OCI-LY3 (cell line): ENCODE data around the gene POU6F2.

ENCODE experiments used
- EZH2phosphoT487 ChIP-seq: fragments of 200-600 bp; shearing (Covaris generic); IDR thresholded peaks from 2 replicates; pipeline ENCODE4 v1.6.1; 2018; ENCODE audit warnings: antibody characterized with exemption, mixed run types, low read depth
- TF ChIP-seq, protein P1 (sequence below): fragments of 200-600, 300-600 bp; sonication (generic); IDR thresholded peaks from 2 replicates; pipeline ENCODE4 v1.5.1; 2014; ENCODE audit warnings: antibody characterized with exemption, low read length, low read depth

DNA sequence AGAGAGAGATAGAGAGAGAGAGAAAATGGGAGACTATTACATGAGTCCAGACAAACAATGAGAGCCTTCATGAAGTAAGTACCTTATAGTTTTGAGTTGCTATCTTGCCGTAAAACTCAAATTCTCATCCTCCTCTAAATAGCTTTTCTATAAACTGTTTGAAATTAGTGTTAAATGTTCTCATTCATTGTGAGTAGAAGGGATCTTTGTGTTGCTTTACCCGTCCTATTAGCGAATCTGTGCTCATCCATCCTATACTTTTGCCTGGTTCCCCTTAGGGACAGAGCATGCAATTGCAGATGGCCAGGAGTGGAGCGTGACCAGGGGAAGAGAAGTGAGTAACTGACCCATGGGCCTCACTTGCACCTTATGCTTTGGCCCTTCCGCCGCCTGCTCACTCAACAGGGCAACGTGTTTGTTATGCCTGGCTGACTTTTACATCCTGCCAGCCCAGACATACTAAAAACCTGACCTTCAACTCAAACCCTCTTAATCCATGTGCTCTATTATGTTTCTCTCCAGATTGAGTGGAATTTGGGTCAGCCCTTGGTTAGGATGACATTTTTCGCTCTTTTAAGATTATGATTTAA, 344.3 kb downstream of the POU6F2 start:
- TF ChIP-seq, protein P1, sequence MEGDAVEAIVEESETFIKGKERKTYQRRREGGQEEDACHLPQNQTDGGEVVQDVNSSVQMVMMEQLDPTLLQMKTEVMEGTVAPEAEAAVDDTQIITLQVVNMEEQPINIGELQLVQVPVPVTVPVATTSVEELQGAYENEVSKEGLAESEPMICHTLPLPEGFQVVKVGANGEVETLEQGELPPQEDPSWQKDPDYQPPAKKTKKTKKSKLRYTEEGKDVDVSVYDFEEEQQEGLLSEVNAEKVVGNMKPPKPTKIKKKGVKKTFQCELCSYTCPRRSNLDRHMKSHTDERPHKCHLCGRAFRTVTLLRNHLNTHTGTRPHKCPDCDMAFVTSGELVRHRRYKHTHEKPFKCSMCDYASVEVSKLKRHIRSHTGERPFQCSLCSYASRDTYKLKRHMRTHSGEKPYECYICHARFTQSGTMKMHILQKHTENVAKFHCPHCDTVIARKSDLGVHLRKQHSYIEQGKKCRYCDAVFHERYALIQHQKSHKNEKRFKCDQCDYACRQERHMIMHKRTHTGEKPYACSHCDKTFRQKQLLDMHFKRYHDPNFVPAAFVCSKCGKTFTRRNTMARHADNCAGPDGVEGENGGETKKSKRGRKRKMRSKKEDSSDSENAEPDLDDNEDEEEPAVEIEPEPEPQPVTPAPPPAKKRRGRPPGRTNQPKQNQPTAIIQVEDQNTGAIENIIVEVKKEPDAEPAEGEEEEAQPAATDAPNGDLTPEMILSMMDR: no peak
- no peak for TF ChIP-seq EZH2phosphoT487
